ENCODE measurements around the gene LPP.

DNA sequence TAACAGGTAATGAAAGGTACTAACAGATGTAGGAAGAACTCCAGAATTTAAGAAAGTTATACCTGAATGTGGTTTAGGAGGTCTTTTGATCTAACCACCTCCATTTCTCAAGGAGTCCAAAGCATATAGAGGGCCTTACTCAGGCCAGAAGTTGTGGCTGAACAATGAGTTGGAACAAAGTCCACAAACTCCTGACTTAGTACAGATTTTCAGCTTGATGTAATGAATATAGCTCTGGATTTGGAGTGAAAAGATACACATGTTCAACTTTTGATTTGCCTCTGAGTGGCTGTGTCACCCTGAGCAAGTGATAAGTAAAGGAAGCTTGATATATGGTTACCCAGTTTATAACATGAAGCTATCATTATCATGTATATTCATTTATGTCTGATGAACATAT lies 390.1 kb downstream of the LPP start:
- TF ChIP-seq EP300 (IDR thresholded peaks at IDR 0.05) (no peak), POLR2A (IDR thresholded peaks at IDR 0.05) (no peak)
- TF ChIP-seq, protein P1, sequence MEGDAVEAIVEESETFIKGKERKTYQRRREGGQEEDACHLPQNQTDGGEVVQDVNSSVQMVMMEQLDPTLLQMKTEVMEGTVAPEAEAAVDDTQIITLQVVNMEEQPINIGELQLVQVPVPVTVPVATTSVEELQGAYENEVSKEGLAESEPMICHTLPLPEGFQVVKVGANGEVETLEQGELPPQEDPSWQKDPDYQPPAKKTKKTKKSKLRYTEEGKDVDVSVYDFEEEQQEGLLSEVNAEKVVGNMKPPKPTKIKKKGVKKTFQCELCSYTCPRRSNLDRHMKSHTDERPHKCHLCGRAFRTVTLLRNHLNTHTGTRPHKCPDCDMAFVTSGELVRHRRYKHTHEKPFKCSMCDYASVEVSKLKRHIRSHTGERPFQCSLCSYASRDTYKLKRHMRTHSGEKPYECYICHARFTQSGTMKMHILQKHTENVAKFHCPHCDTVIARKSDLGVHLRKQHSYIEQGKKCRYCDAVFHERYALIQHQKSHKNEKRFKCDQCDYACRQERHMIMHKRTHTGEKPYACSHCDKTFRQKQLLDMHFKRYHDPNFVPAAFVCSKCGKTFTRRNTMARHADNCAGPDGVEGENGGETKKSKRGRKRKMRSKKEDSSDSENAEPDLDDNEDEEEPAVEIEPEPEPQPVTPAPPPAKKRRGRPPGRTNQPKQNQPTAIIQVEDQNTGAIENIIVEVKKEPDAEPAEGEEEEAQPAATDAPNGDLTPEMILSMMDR (IDR thresholded peaks at IDR 0.05) = no peak

Data from stomach (tissue), 4 donors.